NCI-H1930 (cell line): ENCODE data around the gene THSD4.
"Not testable (repeated sequence)": the region's sequence is repeated elsewhere in the genome, so short reads cannot be mapped to it uniquely, and the experiment has no call there.

Source experiments
- DNase-seq, 2 experiments: peaks; one replicate each; lab custom pipeline; 2025; lab: John Stamatoyannopoulos, UW

The THSD4 gene

GRCh38 chr15:71189718-71190117, 74.4 kb downstream of the THSD4 start:
- no peak for DNase-seq

GRCh38 chr15:71191296-71191695, 76.0 kb downstream of the THSD4 start:
- no peak for DNase-seq

DNA sequence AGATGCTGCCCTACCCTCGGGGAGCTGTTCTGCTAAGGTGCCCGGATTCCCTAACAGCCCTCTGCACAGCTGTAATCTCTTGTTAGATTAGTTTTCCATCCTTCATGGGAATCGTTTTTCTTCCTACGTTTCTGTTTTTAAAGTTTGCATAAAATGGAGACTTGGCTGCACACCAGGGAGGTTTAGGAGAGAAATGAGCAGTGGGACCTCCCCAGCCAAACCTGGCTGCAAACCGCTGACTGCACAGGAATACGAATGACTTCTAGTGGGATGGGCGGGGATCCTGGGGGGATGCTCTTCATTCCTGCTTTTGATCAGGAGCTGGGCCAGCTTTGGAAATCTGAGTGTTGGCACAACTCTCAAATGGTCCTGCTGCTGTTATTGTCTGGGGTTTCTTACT, 77.5 kb downstream of the THSD4 start:
- no peak for DNase-seq

DNA sequence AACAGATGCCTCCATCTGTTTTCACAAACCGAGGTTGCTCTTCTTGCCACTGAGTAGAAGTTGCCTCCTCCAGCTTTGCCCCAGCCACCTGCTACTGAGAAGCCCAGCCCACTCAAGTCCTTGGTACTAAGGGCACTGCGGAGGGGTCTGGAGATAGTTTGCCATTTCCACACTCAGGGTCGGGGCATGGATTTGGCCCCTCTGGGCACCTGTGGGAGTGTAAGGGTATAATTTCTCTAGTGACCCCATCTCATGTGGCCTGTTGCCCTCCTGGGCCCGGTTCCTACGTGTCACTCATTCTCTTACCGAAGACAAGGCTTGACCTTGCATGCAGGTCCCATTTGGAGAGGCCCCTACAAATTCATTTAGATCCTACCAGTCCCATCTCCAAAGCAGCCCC, 79.0 kb downstream of the THSD4 start:
- no peak for DNase-seq

DNA sequence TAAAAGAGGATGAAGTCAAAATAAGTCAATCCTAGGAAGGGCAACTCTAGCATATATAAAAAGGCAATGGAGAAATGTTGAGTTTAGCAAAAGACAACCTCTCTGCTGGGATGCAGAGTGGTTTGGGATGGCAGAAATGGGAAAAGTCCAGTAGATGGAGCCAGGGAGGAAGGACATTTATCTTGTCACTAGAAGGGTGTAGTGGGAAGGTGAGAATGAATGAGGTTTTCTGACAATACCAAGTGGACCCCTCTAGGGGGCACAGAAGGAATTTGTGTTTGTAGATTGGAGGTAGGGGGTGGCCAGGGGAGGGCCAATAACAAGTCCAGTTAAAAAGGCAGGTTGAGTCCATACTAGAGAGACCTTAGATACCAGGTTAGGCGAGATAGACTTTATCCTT, 80.0 kb downstream of the THSD4 start:
- DNase-seq, result no peak

DNA sequence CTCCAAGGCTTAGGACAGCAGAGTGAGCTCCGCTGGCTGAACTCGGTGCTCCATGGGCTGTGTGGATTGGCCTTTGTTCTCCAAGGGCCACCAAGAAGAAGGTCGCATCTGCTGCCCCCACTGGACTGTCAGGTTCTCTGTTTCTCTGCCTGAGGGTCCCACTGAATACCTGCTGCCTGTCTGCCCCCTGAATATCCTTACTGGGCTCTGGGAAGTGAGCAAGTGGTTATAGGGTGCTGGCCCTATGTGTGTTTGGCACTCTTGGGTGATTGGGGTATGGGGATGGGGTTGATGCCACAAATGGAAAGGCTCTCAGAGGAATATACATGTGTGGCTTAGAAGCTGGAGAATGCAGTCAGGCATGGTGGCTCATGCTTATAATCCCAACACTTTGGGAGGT, 82.3 kb downstream of the THSD4 start:
- DNase-seq, result no peak

DNA sequence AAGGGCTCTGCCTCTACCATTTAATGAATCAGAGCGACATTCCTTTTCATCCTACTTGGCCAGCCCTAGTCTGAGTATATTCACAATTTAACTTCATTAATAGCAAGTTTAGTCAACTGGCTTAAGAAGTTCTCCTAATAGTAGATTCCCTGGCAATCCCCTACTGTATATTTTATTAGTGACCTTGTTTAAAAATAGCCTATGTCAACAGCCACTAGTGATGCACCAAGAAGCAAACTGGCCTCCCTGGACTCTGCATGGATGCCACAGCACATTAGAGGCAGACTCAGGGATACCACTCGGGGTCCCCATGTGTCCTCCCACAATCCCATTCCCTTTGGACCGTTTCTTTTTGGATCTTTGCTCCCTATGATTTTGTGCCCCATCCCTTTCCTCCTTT, 83.6 kb downstream of the THSD4 start:
- DNase-seq, result no peak

- no peak for DNase-seq
Measured at GRCh38 chr15:71199384-71200351, 84.4 kb downstream of the THSD4 start.

GRCh38 chr15:71201477-71201876, 86.2 kb downstream of the THSD4 start:
- DNase-seq, result peak in 1 of 2 experiments; percentile 67

- DNase-seq, result peak; percentile 50 to 65
Measured at GRCh38 chr15:71202712-71203111, 87.4 kb downstream of the THSD4 start.

- DNase-seq, result peak in 1 of 2 experiments; percentile 32
Measured at GRCh38 chr15:71203586-71204474, 88.6 kb downstream of the THSD4 start.

DNA sequence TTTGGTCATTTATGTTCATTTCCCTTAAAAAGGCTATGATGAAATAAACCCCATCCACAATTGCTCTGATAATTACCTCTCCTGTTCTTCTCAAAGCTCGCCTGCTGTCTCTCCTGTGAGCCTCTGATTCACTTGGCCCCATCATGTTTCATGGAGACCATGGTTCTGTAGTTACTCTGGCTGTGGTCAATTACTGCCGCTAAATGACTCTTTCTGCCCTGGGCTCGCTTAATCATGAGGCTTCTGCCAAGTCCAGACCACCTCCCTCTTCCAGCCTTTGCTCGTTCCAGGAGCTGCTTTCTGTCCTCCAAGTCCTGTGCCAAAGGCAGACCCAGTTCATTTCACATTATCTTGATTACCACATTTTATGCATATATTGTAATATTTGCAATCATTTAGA, 91.9 kb downstream of the THSD4 start:
- peak in 1 of 2 experiments; percentile 29 for DNase-seq

DNA sequence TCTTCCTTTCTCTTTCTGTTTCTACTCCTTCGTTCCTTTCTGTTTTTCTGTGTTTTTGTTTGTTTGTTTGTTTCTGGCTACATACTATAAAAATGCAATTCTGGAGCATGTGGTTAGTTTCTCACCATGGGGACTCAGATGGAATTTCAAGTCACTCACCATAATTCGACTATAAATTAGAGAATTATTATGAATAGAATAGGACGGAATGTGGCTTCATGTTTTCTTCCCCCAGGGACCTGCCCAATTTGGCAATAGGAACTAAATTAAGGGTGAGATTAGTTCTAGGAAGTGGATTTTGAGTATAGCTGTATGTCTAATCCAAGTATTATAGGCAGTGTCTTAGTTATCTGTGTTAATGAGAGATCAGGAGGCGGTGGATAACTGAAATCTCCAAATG, 96.9 kb downstream of the THSD4 start:
- DNase-seq, result no peak

GRCh38 chr15:71213943-71214342, 98.7 kb downstream of the THSD4 start:
- not testable (repeated sequence) for DNase-seq

GRCh38 chr15:71215126-71215894, 100.0 kb downstream of the THSD4 start:
- no peak for DNase-seq

DNA sequence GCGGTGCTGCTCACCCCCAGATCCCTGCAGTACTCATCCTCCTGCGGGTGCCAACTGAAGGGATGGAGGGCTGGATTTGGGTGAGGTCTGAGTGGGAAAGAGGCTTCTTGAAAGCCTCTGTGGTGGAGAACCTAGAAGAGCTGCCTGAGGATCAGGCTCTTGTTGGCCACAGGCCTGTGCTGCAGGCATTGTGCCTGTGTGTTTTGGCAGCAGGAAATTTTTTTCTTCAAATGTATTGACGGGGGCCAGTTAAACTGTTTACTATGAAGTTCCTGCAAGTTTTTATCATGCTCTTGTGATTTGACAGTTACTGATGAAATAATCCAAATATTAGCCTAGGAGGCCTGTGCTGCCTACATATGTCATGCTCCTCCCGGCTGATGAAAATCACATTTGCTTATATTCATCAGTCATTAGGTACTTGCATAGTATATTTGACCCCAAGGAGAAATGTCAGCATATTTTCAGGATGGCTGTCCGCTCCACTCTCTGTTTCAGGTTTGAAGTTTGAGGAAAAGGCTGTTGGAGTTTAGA, 103.1 kb downstream of the THSD4 start:
- no peak for DNase-seq

DNA sequence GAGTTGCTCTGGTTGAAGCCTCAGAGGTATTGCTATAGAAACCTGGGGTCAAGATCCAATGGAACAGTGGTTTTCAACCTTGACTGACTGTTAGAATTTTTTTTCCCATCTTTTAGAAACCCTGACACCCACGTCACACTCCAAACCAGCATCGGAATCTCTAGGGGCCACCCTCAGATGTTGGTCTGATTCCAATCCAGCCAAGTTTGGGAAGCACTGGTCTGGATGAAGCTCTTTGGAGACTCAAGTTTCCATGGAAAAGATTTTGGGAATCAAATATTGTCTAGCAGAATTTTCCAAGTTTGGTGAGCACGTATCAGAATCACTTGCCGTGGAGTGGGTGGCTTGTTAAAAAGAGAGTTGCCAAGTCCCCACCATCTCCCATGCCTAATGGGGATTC, 103.8 kb downstream of the THSD4 start:
- DNase-seq, result no peak

DNA sequence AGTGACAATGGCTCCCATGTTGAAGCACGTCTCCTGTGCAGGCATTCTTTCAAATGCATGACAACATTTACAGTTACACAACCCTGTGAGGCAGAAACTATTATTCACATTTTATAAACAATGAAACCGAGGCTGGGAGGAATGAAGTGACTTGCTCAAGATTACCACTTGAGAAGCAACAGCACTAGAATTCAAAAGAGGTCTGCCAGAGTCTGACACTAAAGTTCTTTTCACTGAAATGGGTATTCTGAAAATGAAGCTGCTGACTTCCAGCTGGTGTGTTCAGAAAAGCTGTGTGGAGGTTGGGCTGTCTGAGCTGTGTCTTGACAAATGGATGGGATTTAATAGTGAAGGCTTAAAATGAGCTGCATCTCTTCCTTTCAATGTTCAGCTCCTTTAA, 104.4 kb downstream of the THSD4 start:
- no peak for DNase-seq

GRCh38 chr15:71220828-71221227, 105.6 kb downstream of the THSD4 start:
- no peak for DNase-seq

GRCh38 chr15:71221417-71221816, 106.1 kb downstream of the THSD4 start:
- DNase-seq, result no peak

GRCh38 chr15:71223516-71223915, 108.2 kb downstream of the THSD4 start:
- DNase-seq, result no peak

GRCh38 chr15:71224024-71224423, 108.8 kb downstream of the THSD4 start:
- DNase-seq, result no peak
